T1000 (cell line): ENCODE results near the gene TMEM119.
"Not testable (repeated sequence)": the region's sequence is repeated elsewhere in the genome, so short reads cannot be mapped to it uniquely, and the experiment has no call there.

Source experiments
- DNase-seq: peaks from one replicate; lab custom pipeline; 2025; ENCODE audit warnings: mixed read lengths; lab: John Stamatoyannopoulos, UW

TMEM119 gene

DNA sequence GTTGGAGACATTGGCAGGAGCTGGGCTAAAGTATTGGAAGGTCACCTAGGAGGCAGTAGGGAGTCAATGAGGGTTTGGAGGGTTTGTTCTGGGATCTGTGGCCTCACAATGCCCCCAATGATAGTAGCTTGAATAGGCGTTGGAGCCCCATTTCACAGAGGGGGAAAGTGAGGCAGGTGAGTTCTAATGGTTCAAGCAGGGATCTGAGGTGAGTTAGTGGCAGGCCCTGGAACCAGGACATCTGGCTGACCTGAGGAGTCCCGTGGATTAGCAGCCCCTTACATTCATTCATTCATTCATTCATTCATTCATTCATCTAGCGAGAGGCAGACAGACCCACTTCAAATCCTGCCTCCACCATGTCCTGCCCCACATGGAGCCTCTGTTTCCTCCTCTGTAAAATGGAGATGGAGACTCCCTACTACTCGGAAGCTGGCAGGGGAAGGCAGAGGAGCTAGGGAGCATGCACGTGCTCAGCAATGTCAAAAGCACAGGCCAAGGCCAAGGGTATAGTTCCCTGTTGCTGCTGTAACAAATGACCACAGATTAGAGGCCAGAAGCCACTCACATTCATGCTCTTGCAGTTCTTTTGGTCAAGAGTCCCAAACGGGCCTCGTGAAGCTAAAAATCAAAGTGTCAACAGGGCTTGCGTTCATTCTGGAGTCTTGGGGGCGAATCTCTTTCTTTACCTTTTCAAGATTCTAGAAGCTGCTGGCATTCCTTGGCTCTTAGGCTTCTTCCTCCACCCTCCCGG lies 2.2 kb upstream of the TMEM119 start:
- no peak for DNase-seq

DNA sequence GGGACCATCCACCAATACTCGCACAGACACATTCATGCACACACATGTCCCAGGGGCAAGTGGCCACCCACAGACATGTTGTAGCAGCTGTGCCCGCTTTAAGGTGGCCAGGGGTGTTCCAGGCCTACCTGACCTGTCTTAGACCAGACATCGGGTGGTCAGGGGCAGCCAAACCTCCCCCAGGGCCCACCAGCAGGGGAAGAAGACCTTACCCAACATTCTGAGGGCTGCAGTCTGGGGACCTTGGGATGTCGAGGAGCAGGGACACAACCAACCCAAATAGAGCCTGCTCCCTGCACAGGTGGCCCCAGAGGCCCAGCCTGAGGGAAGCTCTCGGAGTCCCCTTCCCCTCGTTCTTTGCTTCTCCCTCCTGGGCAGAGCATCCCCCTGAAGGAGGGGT lies 1.7 kb upstream of the TMEM119 start:
- no peak for DNase-seq

DNA sequence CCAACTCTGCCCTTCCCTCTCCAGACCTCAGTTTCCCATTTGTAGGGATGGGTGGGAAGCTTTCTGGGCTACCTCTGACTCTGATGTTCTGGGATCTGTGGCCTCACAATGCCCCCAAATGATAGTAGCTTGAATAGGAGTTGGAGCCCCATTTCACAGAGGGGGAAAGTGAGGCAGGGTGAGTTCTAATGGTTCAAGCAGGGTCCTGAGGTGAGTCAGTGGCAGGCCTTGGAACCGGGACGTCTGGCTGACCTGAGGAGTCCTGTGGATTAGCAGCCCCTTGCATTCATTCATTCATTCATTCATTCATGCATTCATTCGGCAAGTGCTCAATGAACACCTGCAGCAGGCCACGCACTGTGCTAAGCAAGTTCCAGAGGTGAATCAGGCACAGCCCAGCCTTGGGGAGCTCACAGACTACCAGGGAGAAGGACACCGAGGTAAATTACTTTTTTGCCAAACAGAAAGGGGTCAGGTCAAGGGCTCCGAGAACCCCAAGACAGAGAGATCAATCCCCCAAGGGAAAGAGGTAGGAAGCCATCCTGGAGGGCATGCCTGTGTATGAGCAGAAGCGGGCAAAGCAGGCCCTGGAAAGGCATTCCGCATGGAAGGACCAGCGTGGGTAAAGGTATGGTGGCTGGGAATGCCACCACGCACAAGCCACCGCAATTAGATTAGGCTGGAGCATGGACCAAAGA lies 818 bp upstream of the TMEM119 start:
- DNase-seq: no peak

DNA sequence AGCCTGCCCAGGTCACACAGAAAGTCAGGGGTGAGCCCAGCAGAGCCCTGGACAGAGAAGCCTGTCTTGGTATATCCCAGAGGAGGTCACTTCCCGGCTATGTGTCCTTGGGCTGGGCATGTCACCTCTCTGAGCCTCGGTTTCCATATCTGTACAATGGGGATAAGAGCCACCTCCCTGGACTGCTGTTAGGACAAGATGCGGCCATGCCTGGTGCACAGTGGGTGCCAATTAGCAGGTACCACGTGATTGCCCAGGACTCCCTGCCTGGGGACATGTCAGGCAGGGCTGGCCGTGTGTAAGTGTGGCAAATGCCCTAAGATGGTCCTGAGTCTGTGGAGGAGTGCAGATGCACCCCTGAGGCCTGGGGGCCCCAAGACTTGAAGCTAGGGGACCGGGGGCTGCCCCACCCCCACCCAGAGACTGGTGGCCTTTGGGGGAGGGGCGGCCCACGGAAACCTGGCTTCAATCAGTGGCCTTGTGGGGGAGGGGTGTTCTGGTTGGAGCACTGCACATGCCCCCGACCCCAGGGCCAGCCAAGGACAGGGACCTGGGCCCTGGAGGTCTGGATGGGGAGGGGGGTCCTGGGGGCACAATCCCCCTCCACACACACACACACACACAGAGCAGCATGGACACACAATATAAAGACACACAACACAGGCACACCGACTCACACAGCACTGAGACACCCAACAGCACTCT lies 878 bp downstream of the TMEM119 start:
- no peak for DNase-seq

DNA sequence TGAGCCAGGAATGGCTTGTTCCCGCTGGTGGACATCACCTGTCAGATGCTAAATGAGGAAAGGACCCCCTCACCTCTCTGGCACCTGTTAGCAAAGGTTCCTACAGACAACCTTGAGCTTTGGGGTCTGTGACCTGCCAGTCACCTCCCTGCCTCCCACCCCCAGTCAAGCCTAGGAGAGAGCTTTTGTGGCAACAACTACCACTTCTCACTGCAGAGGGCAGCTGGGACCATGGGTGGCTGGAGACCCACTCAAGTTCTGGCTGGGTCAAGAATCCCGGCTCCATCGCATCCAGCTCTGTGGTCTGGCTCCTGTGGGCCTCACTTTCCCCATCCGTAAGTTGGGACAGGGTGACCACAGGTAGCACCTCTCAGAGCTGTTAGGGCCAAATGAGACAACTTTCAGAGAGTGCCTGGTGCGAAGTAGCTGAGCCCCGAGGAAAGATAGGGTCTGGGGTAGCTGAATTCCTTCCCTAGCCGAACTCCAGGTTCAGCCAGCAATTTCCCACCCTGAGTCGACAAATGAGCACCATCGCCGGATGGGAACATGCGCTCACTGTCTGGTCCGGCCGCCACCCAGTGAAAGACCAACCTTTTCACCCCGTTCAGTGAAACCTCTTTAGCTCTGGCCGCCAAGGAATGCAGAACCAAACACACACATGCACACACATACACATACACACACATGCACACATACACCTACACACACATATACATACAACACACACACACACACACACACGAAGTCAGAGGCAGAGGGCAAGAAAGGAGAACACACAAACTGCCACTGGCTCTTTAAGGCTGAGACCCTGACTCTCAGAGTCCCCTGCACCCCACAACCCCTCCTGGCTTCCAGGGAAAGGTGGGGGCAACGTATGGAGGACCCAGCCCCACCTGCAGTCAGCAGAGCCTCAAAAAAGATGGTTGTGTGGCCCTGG lies 1.9 kb downstream of the TMEM119 start:
- DNase-seq: no peak

DNA sequence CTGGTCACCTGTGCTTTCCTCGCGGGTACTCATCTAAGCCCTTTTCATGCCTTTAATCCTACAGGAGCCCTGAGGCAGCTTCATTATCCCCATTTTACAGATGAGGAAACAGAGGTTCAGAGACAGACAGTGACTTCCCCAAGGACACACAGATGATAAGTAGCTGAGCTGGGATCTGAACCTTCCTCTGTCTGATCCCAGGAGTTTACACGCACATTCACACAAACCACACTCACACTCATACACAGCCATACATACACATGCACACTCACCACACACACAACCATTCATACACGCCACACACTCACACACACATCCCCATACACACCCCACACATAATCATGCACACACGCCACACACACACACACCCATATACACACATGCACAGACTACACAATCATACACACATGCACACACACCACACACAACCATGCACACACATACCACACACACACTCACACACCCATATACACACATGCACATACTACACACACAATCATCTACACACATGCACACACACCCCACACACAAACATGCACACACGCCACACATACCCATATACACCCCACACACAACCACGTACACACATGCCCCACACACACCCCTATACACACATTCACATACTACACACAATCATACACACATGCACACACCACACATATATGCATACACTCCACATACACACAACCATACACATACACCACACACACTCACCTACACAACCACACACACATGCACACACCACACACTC lies 2.7 kb downstream of the TMEM119 start:
- no peak for DNase-seq

DNA sequence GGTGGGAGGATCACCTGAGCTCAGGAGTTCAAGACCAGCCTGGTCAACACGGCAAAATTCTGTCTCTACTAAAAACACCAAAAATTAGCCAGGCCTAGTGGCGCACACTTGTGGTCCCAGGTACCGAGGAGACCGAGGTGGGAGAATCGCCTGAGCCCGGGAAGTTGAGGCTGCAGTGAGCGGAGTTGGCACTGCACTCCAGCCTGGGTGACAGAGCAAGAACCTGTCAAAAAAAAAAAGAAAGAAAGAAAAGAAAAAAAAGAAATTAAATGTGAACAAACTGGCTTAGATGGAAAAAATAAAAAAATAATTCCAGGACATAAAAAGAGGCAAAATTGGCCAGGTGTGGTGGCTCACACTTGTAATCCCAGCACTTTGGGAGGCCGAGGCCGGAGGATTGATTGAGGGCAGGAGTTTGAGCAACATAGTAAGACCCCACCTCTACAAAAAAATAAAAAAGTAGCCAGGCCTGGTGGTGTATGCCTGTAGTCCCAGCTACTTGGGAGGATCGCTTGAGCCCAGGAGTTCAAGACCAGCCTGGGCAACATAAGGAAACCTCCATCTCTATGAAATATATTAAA lies 3.5 kb downstream of the TMEM119 start:
- no peak for DNase-seq

DNA sequence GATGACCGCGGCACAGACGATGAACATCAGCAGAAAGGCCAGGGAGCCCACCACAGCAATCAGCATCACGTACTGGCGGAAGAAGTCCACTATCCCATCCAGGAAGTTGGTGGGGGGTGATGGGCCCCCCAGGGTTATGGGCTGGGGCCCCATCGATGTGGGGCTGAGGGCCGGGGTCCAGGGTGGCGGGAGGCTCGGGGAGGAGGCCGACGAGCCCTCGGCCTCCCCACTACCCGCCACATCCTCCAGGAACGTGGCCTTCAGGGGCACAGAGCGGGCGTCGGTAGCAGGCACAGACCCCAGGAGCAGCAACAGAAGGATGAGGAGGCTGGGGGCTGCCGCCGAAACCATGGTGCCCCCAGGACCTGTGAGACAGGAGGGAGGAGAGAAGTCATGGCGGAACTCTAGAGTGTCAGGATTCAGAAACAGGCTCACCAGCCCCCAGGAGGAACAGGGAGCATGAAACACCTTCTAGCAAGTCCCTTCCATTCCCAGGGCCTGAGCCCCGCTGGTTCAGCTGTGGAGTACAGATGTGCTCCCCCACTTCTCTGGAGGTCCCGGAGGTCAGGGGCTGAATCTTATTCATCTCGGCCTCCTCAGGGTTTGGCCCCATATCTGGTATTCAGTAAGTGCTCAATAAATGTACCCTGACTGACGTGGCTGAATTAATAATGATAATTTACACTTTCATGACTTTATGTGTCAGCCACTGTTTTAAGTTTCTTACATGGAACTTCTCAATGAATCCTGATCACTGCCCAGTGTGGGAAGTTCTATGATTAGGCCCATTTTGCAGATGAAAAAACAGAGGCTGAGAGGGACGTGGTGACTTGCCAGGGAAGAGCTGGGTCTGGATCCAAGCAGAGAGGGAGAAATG lies 5.6 kb downstream of the TMEM119 start:
- DNase-seq: no peak

DNA sequence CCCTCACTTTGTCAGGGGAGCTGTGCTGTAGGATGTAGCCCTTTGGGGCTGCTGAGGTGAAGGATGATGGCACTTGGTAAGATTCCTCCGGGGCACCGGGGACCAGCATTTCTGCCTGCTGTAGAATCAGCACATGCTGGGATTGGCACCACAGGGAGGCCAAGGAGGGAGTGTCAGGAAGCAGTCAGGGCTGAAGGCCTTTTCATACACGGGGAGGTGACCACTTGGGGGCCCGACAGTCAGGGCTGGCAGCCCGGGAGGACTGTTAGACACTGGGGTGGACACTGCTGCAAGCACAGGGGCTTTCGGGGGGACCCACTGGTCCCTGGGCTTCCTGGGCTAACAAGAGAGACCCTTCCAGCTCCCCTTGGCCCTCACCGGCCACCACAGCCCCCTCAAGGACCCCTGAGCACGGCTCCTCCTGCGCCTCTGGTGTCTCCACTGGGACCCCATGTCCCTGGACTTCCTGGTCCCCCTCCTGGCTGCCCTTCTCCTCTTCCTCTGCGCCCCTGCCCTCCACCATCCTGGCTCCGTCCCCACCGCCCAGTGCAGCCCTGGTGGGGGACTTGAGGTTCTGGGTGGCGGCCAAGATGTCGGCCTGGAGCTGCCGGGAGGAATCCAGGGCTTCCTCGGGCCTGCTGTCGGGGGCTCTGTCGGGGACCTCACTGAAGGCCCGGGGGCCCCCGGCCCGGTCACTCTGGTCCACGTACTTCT lies 6.5 kb downstream of the TMEM119 start:
- no peak for DNase-seq

DNA sequence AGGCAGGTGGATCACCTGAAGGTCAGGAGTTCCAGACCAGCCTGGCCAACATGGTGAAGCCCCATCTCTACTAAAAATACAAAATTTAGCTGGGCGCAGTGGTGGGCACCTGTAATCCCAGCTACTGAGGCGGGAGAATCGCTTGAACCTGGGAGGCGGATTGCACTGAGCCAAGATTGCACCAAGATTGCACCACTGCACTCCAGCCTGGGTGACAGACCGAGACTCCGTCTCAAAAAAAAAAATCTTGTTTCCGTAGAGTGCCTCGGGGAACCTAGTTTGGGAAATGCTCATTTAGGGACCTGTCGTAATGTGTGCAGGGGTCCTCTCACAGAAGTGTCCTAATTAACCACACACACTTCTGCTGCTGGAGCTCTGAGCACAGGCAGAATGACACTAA lies 7.4 kb downstream of the TMEM119 start:
- DNase-seq: not testable (repeated sequence)

DNA sequence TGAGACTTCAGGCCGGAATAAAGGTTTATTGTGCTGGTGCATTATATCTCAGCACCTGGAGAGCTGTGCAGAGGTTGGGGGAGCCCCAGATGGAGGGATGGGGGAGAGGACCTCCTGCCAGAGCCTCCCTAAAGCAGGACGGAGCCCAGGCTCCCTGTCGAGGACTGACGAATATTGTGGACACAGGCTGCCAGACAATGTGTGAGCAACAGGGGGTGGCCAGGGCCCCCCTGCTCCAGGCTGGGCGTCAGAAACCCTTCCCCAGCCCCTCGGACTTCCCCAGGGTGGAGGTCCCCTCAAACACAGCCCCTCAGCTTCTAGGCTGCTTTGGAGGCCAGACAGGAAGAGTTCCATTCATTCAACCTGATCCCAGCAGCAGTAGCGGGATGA lies 8.0 kb downstream of the TMEM119 start:
- DNase-seq: no peak

DNA sequence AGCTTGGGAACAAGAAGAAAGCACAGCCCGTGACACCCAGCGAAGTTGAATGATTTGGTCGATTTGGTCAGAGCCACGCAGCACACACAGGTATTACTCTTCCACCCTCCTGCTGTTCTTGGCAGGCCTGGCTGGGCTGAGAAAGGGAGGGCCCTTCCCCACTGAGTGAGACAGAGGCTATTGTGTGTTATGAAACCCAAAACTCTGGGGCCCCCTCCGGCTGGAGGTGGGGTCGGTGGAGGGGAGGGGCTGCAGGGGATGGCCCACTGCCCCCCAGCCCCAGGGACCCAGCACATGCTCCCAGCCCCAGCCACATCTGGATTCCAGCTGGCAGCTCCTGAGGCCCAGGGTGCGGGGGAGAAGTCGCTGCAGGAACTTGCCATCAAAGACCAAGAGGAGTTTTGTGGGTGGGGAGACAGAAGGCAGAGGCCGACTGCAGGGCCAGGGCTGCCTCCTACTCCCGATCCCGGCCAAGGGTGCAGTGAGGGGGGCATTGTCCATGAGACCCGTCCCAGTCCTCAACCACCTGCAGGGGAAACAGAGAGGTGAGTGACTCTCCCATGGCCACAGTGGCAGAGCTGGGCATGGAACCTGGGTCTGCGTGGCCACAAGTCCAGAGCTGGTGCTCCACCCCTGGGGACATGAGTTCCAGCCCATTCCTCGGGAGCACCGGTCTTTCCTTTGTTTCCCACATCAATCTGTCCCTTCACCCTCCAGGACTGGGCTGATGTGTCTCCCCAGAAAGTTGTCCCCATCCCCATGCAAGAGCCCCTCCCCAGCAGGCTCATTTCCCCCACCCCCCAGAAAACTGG lies 8.7 kb downstream of the TMEM119 start:
- DNase-seq: no peak

DNA sequence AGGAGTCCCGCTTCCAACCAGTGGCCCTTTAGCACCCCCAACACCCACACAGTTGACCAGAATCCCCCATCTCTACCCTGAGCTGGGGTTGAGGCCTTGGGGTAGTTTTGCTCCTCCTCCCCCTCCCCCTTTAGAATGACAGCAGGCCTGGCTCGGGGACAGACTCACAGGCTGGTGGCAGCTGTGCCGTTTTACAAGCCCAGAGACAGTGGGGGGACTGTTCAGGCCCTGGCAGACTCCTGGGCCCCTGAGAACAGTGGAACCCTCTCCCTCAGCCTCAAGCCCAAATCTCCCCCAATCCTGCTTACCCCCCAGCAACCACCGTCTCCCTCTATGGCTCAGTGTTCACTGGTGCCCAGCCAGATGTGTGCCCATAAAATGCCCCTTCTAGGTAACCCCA lies 10.1 kb downstream of the TMEM119 start:
- no peak for DNase-seq

DNA sequence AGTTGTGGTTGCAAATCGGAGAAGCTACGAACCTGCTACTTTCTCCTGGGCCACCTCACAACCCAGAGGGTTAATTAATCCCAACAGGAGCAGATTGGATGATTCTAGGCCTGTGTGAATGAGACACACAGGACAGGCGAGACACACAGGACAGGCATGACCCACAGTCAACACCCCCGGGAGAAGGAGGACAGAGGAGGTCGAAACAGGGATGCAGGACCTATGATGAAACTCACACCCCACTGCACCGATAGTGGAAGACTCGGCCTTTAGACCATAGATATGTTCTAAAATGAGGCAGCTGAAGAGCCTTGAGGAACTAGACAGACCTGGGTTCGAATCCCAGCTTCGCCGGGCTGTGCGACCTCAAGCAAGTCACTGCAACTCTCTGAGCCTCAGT lies 11.6 kb downstream of the TMEM119 start:
- no peak for DNase-seq

DNA sequence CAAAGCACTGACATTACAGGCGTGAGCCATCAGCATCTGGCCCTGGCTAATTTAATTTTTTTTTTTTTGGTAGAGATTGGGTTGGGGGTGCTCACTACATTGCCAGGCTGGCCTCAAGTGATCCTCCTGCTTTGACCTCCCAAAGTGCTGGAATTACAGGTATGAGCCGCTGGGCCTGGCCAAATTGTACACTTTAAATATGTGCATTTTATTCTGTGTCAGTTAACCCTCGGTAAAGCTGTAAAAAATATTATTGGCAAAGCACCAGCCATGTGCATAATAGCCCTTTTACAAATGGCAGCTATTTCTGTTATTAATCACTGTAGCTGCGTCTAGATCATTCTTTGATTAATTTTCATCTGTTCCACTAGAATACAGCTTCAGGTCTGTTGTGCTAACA lies 12.0 kb downstream of the TMEM119 start:
- no peak for DNase-seq

DNA sequence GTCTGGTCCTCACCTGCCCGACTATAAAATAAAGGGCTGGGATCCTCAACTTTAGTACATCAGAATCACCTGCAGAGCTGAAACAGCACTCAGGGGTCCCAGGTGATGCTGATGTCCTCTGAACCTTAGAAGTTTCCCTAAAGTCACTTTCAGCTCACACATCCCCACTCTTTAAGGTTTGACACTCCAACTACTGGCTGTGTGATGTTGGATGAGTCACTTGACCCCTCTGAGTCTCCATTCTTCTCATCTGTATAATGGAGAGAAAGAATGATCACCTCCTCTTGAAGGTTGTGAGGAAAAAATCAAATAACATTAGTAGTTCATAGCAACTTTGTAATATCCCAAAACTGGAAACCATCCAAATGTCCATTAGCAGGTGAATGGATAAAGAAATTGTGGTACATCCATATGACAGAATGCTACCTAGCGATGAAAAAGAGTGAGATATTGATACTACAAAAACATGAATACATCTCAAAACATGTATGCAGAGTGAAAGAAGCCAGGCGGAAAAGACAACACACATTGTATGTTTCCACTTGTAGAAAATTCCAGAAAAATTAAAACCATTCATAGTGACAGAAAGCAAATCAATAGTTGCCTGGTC lies 13.3 kb downstream of the TMEM119 start:
- DNase-seq: no peak

DNA sequence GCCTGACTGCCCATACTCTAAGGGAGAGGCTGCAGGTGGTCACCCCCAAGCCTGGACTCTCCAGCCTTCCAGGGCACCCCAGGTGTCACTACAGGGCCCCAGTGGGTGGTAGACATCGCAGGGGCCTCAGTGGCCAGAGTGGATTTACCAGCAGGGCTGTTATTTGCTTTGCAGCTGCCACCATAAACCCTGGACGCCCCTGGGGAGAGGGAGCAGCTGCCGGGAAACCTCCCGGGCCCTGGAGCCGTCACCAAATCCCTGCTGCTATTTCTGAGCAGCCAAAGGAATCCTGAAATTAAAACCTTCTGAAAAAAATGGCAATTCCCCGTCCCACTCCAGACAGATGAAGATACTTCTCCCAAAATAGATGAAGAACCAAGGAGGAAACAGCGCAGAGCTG lies 13.9 kb downstream of the TMEM119 start:
- no peak for DNase-seq
